OCI-LY7 (cell line): Measurements from ENCODE around the gene ADAMTS17. TPM values are rescaled to one million over a fixed set of nuclear protein-coding genes. Genes with fewer than 3 reads are reported as not detected.

Source experiments
- BruUV-seq: library from RNA; stranded (reverse); fragments of 400-500 nt; replicated peaks from 2 replicates; lab custom pipeline; 2021; lab: Mats Ljungman, UMichigan
- CTCF ChIA-PET: fragments of 300-600 bp; sonication (Branson Sonifier 250); formaldehyde crosslinking; loops from one replicate; lab custom pipeline; 2022; ENCODE audit warnings: antibody characterized with exemption; ENCODE audit not compliant: unreplicated experiment; lab: Charles Lee
- POLR2A ChIA-PET: fragments of 300-600 bp; sonication (Branson Sonifier 250); formaldehyde crosslinking; loops from one replicate; lab custom pipeline; 2022; ENCODE audit warnings: antibody characterized with exemption; lab: Charles Lee
- DNase-seq: peaks from one replicate; pipeline ENCODE4 v3.0.0-alpha.2; 2015; ENCODE audit warnings: low spot score
- H2AFZ ChIP-seq: fragments of 200-600 bp; sonication (generic), shearing (Covaris generic); 2 replicates; pipeline ENCODE4 v1.6.1; 2014; ENCODE audit warnings: mild to moderate bottlenecking, antibody characterized with exemption, low read length, moderate library complexity
- H3K27ac ChIP-seq: fragments of 200-600 bp; sonication (generic); 2 replicates; pipeline ENCODE4 v1.5.1; 2014; ENCODE audit warnings: mixed run types, low read depth, mild to moderate bottlenecking, moderate library complexity, low read length, inconsistent platforms; ENCODE audit not compliant: poor library complexity, severe bottlenecking
- H3K36me3 ChIP-seq: fragments of 200-600 bp; sonication (generic); 2 replicates; pipeline ENCODE4 v1.6.1; 2014; ENCODE audit warnings: mild to moderate bottlenecking, antibody characterized with exemption, low read length, moderate library complexity, mixed read lengths; ENCODE audit not compliant: insufficient read depth
- H3K4me1 ChIP-seq: fragments of 200-600 bp; sonication (generic); 2 replicates; pipeline ENCODE4 v1.5.1; 2014; ENCODE audit warnings: mild to moderate bottlenecking, low read length; ENCODE audit not compliant: insufficient read depth, poor library complexity, severe bottlenecking
- H3K4me2 ChIP-seq: fragments of 200-600 bp; sonication (generic); 2 replicates; pipeline ENCODE4 v1.6.1; 2014; ENCODE audit warnings: mild to moderate bottlenecking, low read length
- H3K4me3 ChIP-seq: fragments of 200-600 bp; sonication (generic); 2 replicates; pipeline ENCODE4 v1.5.1; 2014; ENCODE audit warnings: mild to moderate bottlenecking, low read depth, low read length; ENCODE audit not compliant: poor library complexity, severe bottlenecking
- H3K79me2 ChIP-seq: fragments of 200-600 bp; sonication (generic); 2 replicates; pipeline ENCODE4 v1.6.1; 2016; ENCODE audit warnings: low read depth, mild to moderate bottlenecking, low read length, moderate library complexity, mixed read lengths; ENCODE audit not compliant: insufficient read depth
- H3K9me2 ChIP-seq: fragments of 200-600 bp; sonication (generic); 2 replicates; pipeline ENCODE4 v1.6.1; 2016; ENCODE audit warnings: mild to moderate bottlenecking, low read length, mixed read lengths; ENCODE audit not compliant: insufficient read depth
- H3K9me3 ChIP-seq: fragments of 200-600 bp; sonication (generic); 2 replicates; pipeline ENCODE4 v1.6.1; 2014; ENCODE audit warnings: mild to moderate bottlenecking, mixed run types, low read length, mixed read lengths
- H4K20me1 ChIP-seq: fragments of 200-600 bp; sonication (generic); 2 replicates; pipeline ENCODE4 v1.6.1; 2014; ENCODE audit warnings: mild to moderate bottlenecking, antibody characterized with exemption, low read length, moderate library complexity, mixed read lengths; ENCODE audit not compliant: insufficient read depth
- CTCF ChIP-seq: fragments of 200-600 bp; sonication (generic); conservative IDR thresholded peaks from 2 replicates; pipeline ENCODE4 v1.5.1; 2014; ENCODE audit warnings: mild to moderate bottlenecking, antibody characterized with exemption, low read length, moderate library complexity, mixed read lengths
- EZH2phosphoT487 ChIP-seq: fragments of 200-600 bp; sonication (generic); IDR thresholded peaks from 2 replicates; pipeline ENCODE4 v1.6.1; 2018; ENCODE audit warnings: low read depth, borderline replicate concordance, mild to moderate bottlenecking, mixed run types, antibody characterized with exemption, low read length, moderate library complexity, mixed read lengths
- intact Hi-C: fragments of 100-400 bp; cut with micrococcal nuclease; formaldehyde crosslinking; loops from one replicate; pipeline ENCODE4 v1.10.0; 2022; ENCODE audit not compliant: unreplicated experiment
- total RNA-seq, 2 experiments: library from RNA; depleted of rRNA in 1 of 2; stranded (reverse); fragments of >200 nt in 1 of 2; shearing (Covaris generic) in 1 of 2; gene quantifications; 2 replicates each; pipeline ENCODE4 v1.2.3, GENCODE V29; 2014 to 2022

ADAMTS17 gene
- total RNA-seq, 2 experiments from 2014 or later: not detected

GRCh38 chr15:100196326-100197058 lies 145.3 kb downstream of the ADAMTS17 start:
- TF ChIP-seq EZH2phosphoT487 (no peak), CTCF (no peak)
- H3K27ac ChIP-seq: no peak overlapping the region
- no peaks in the 10 kb centered on the region for H3K9me3 ChIP-seq
- BruUV-seq: no TSS peak
- CTCF ChIA-PET: no interaction called here
- intact Hi-C loops: no loop called here
- no peaks in the 10 kb centered on the region for H3K36me3 ChIP-seq
- peaks cover 28% of the 10 kb centered on the region for H3K4me1 ChIP-seq
- H3K79me2 ChIP-seq: no peaks in the 10 kb centered on the region
- POLR2A ChIA-PET: interaction anchor here (0.5 to 0.6 kb wide), 3 partner anchors 250 to 1040 kb away, joined by 3 read pairs; no protein-coding TSS in a partner anchor
- no peaks in the 10 kb centered on the region for H3K9me2 ChIP-seq
- H2AFZ ChIP-seq: no peak overlapping the region
- H3K4me3 ChIP-seq: no peak overlapping the region
- H3K4me2 ChIP-seq: no peak overlapping the region
- DNase-seq: no peak
- H4K20me1 ChIP-seq: no peaks in the 10 kb centered on the region

- intact Hi-C loops: no loop called here
- Histone ChIP-seq H4K20me1 (no peaks in the 10 kb centered on the region), H3K36me3 (no peaks in the 10 kb centered on the region), H3K9me2 (no peaks in the 10 kb centered on the region), H2AFZ (no peak overlapping the region), H3K4me2 (no peak overlapping the region), H3K79me2 (no peaks in the 10 kb centered on the region), H3K4me3 (no peak overlapping the region), H3K4me1 (peaks cover 28% of the 10 kb centered on the region), H3K9me3 (no peaks in the 10 kb centered on the region), H3K27ac (no peak overlapping the region)
- TF ChIP-seq CTCF: no peak
- no TSS peak for BruUV-seq
- no peak for DNase-seq
- POLR2A ChIA-PET: interaction anchor here (1.3 to 1.5 kb wide), 2 partner anchors 9 to 16 kb away, joined by 4 read pairs; no protein-coding TSS in a partner anchor
- CTCF ChIA-PET: no interaction called here
Measured at GRCh38 chr15:100194996-100195395, 146.8 kb downstream of the ADAMTS17 start.

DNA sequence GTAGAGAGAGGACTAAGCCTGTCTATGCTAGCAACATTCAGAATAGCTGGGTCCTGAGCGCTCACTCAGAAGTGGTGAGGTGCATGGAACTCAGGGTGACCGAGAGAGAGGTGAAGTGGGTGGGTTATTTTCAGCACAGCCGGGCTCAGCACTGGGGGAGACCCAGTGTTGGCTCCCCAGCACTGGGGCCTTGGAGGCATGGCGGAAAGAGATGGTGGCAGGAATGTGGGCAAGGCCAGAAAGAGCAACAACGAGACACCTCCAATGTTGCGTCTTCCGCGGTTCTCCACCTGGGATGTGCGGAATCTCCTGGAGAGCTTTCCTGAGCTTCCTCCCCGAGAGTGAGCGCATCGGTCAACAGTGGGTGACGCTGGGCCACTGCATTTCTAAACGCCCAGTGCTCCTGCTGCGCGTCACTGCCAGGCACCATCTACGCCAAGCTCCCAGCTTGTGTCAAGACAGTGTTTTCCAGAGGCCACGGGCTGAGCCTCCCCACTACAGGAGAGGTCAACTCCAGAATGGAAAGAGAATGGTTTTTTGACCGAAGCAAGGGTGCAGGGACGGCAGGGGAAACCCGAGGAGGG lies 148.4 kb downstream of the ADAMTS17 start:
- Histone ChIP-seq H4K20me1 (no peaks in the 10 kb centered on the region), H3K9me2 (no peaks in the 10 kb centered on the region), H3K79me2 (no peaks in the 10 kb centered on the region), H3K4me2 (no peak overlapping the region), H3K36me3 (no peaks in the 10 kb centered on the region), H3K27ac (no peak overlapping the region), H3K4me1 (peaks cover 25% of the 10 kb centered on the region), H3K9me3 (no peaks in the 10 kb centered on the region), H3K4me3 (no peak overlapping the region), H2AFZ (no peak overlapping the region)
- TF ChIP-seq CTCF (no peak), EZH2phosphoT487 (no peak)
- ChIA-PET CTCF (no interaction called here), POLR2A (interaction anchor here (0.7 to 0.8 kb wide), 2 partner anchors 10 to 294 kb away, joined by 3 to 6 read pairs; no protein-coding TSS in a partner anchor)
- DNase-seq: no peak
- intact Hi-C loops: no loop called here
- BruUV-seq: no TSS peak
